WTC11 (cell line): Measurements from ENCODE around the gene CALN1.

Experiments used
- FOXK1 ChIP-seq: sonication (generic); formaldehyde crosslinking; IDR thresholded peaks from 2 replicates; pipeline ENCODE4 v1.8.0; 2022; ENCODE audit warnings: mild to moderate bottlenecking, moderate library complexity, missing genetic modification reagents
- GABPB1 ChIP-seq: sonication (generic); formaldehyde crosslinking; IDR thresholded peaks from 2 replicates; pipeline ENCODE4 v1.8.1; 2023; ENCODE audit warnings: mild to moderate bottlenecking, missing genetic modification reagents
- SP1 ChIP-seq: sonication (generic); formaldehyde crosslinking; conservative IDR thresholded peaks from 2 replicates; pipeline ENCODE4 v1.8.1; 2022; ENCODE audit warnings: missing genetic modification reagents
- TF ChIP-seq, protein P1 (sequence below): sonication (generic); formaldehyde crosslinking; IDR thresholded peaks from 2 replicates; pipeline ENCODE4 v1.8.0; 2023; ENCODE audit warnings: mild to moderate bottlenecking, missing genetic modification reagents

DNA sequence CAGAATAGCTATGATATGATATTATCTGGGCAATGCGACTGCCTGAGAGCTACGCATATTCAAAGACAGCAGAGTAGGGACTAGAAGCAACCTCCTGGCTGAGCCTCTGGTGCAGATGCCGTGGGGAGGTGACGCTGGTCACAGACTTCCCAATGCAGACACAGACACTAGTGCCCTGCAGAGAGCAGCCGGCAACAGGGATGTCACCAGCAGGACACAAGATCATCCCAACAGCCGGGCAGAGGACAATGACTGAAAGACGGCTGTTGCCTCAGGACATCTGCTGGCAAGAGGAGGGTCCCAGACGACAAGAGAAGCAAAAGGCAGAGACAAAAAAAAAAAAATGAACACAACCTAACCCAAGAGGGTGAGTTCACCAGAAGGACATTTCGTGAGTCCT is 104.6 kb downstream of the CALN1 start:
- TF ChIP-seq SP1 (CRISPR knock-in tag) = no peak
- TF ChIP-seq FOXK1 (CRISPR knock-in tag) = no peak
- TF ChIP-seq GABPB1 (CRISPR knock-in tag) = no peak
- TF ChIP-seq, protein P1, sequence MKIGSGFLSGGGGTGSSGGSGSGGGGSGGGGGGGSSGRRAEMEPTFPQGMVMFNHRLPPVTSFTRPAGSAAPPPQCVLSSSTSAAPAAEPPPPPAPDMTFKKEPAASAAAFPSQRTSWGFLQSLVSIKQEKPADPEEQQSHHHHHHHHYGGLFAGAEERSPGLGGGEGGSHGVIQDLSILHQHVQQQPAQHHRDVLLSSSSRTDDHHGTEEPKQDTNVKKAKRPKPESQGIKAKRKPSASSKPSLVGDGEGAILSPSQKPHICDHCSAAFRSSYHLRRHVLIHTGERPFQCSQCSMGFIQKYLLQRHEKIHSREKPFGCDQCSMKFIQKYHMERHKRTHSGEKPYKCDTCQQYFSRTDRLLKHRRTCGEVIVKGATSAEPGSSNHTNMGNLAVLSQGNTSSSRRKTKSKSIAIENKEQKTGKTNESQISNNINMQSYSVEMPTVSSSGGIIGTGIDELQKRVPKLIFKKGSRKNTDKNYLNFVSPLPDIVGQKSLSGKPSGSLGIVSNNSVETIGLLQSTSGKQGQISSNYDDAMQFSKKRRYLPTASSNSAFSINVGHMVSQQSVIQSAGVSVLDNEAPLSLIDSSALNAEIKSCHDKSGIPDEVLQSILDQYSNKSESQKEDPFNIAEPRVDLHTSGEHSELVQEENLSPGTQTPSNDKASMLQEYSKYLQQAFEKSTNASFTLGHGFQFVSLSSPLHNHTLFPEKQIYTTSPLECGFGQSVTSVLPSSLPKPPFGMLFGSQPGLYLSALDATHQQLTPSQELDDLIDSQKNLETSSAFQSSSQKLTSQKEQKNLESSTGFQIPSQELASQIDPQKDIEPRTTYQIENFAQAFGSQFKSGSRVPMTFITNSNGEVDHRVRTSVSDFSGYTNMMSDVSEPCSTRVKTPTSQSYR = no peak
